GM19238 (cell line): ENCODE measurements around the gene PLPP4.

Experiments used
- DNase-seq: peaks from one replicate; pipeline ENCODE4 v3.0.0; 2011; ENCODE audit warnings: low spot score; ENCODE audit not compliant: insufficient read length

PLPP4 gene

DNA sequence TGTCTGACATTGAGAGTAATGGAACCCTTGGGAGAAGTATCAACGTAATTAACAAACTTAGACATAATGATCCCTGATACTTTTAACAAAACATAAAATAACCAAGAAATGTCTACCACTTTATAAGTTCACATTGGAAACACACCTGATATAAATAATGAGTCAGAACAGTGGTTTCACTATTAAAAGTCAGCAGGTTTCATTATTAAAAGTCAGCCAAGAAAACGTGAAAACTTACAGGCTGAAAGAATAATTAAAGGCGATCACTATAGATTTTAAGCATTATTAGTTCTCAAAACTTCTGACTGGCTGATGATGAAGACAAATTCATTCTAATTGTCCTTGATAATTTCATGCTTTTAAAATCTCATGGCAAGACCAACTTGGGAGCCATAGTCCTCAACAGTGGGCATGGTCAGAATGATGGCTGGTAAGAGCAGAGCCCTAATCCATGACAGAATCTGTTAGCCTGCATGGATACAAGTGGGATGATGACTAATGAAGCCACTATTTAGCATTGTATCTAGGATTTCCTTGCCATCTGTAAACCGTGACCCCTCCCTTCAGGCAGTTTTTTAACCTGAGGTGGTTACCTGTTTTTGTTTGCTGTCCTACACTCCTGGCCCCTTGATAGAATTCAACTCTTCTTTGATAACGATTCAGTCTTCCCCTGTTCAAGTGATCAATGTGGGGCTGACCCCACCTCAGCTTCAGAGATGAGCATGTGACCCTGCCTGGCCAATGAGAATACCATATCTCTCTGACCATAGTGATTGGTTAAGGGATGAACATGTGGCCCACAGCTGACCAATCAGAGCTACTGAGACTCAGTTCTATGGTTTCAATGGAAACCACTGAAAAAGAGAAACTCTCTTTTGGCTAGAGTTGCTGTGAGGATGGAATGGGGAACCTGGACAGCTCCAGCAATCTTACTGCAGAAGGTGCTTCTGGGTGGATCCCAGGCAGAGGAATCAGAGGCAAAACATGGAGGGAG, 151.0 kb downstream of the PLPP4 start:
- DNase-seq = no peak

- no peak for DNase-seq
Measured at GRCh38 chr10:120609006-120609405, 152.0 kb downstream of the PLPP4 start.

DNA sequence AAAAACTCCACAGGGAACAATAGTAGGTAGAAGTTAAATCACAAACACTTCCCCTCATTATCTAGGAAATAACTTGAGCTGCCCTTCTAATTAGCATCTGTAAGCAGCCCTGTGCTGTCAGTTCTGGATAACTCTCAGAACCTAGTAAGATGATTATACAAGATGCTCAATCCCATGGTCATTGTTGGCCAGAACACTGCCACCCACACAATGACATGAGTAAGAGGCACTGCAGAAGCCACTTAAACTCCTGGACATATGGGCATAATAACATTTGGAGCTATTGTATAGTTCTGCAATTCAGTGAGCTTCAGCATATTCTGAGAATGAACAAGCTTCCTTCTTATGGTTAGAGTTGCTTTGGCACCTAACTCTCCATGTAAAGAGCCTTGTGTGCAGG, 153.8 kb downstream of the PLPP4 start:
- DNase-seq = no peak

GRCh38 chr10:120612756-120613155, 155.7 kb downstream of the PLPP4 start:
- no peak for DNase-seq

DNA sequence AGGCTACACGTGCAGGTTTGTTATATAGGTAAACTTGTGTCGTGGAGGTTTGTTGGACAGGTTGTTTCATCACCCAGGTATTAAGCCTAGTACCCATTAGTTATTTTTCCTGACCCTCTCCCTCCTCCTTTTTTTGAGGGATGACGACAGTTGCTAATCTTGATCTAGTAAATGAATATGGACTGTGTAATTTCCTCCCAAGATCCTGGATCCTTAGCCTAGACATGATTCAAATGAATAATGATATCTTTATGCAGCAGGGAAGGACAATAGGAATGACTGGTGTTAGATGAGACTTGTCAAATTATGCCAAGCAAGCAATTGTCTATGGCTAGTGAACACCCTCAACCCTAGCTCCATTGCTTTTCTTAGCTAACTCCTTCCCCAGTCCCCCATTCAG, 156.2 kb downstream of the PLPP4 start:
- no peak for DNase-seq

- no peak for DNase-seq
Measured at GRCh38 chr10:120614680-120615079, 157.7 kb downstream of the PLPP4 start.

GRCh38 chr10:120616311-120616911, 159.4 kb downstream of the PLPP4 start:
- no peak for DNase-seq

GRCh38 chr10:120628197-120628596, 171.2 kb downstream of the PLPP4 start:
- no peak for DNase-seq

DNA sequence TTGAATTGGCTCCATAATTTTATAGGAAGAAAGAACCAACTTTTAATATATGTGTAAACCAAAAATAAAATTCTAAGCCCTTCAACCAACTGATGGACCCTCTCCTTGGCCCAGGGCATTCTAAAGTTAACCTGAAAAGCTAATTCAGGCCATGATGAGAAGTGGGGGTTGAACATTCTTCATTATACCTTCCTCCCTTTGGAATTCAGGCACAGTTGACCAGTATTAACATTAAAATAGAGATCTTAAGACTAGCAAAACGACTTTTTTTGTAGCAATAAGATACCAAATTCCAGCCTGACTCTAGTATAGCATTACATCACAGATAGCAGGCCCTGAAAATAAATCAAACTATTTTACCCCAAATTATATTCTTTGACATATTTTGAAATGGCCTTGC, 173.2 kb downstream of the PLPP4 start:
- no peak for DNase-seq

DNA sequence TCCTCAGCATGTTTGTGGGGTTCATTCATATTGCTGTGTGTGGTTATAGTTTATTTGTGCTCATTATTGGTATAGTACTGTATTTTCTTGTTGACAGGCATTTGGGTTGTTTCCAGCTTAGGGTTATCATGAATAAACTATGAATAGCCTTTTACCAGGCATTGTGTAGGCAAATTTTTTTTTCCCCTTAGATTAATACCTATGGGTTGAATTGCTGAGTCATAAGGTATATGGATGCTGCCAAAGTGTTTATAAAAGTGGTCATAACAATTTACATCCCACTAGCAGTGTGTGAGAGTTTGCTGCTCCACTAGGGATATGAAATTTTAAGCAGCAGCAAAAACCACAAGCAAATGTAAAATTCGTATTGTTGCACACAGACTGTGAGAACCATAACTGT, 175.0 kb downstream of the PLPP4 start:
- no peak for DNase-seq

DNA sequence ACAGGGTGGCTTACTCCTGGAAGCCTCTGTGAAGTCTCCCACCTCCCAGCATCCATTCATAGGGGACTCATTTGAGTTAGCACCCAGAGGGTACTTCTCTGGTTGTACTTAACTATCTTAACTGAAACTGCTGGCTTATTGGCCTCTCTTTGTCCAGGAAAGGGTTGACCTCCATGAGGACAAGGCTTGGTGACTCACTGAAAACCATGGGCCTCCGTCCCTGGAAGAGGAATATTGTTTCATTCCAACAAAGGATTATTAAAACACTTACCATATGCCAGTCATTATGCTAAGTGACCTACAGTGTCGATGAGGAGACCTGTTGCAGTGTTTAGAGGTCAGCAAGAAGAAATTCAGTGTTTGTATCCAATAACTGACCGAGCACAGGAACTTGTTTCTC, 175.9 kb downstream of the PLPP4 start:
- DNase-seq = no peak

DNA sequence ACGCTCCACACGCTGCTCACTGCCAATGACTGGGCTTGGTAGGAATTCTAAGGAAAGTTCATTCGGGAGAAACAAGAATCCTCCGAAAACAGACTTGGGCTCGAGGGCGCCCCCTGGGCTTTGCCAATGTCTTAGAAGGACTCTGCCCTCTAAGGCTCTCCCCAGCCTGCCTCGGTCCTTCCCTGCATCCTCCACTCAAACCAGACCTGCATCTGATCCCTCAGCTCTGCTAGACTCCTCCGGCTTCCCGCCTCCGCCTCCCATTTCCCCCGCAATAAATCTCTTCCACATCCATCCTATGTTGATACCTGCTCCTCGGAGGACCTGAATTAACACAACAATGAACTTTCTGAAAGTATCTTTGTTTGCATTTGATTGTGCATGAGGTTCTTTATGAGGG, 177.6 kb downstream of the PLPP4 start:
- no peak for DNase-seq
